Measurements from ENCODE around the gene CTSL.

GRCh38 chr9:87718852-87719612, 6.9 kb upstream of the CTSL start:
- TF ChIP-seq CTCF (IDR thresholded peaks at IDR 0.05; ENCODE audit: borderline replicate concordance, extremely low read depth, low read length, poor library complexity, severe bottlenecking) (no peak), EZH2 (IDR thresholded peaks at IDR 0.05; ENCODE audit: borderline replicate concordance, low read depth, low read length, severe bottlenecking) (no peak)

All from DND-41 (cell line).